ENCODE measurements around the gene CCDC90B.

- TF ChIP-seq CTCF (IDR thresholded peaks at IDR 0.05) (no peak), POLR2AphosphoS5 (IDR thresholded peaks at IDR 0.05) (no peak), POLR2A (IDR thresholded peaks at IDR 0.05; ENCODE audit: low read depth) (no peak), EP300 (IDR thresholded peaks at IDR 0.05) (no peak)
Observed at GRCh38 chr11:83293457-83293774, 7.2 kb upstream of the CCDC90B start.
